Activated CD4-positive, alpha-beta T cell treated with anti-CD3 and anti-CD28 coated beads, Interleukin-2, amount 50 U/mL, for 48 hours (primary cell): ENCODE data around the gene LCN9.

Experiments
- DNase-seq, 2 experiments: peaks; one replicate each; pipeline ENCODE4 v3.0.0-alpha.2; 2020

The LCN9 gene

GRCh38 chr9:135673941-135674340 lies 10.8 kb downstream of the LCN9 start:
- no peak for DNase-seq

- no peak for DNase-seq
Measured at GRCh38 chr9:135674977-135675376, 11.9 kb downstream of the LCN9 start.

GRCh38 chr9:135676891-135677290 lies 13.8 kb downstream of the LCN9 start:
- no peak for DNase-seq

GRCh38 chr9:135677641-135678168 lies 14.6 kb downstream of the LCN9 start:
- no peak for DNase-seq

GRCh38 chr9:135678236-135679017 lies 15.3 kb downstream of the LCN9 start:
- DNase-seq = no peak

- DNase-seq = no peak
Measured at GRCh38 chr9:135680056-135680455, 16.9 kb downstream of the LCN9 start.

GRCh38 chr9:135681161-135681560 lies 18.1 kb downstream of the LCN9 start:
- no peak for DNase-seq

GRCh38 chr9:135683401-135684034 lies 20.4 kb downstream of the LCN9 start:
- DNase-seq = no peak

GRCh38 chr9:135684691-135685090 lies 21.6 kb downstream of the LCN9 start:
- DNase-seq = no peak

GRCh38 chr9:135687216-135687615 lies 24.1 kb downstream of the LCN9 start:
- DNase-seq = no peak

- DNase-seq = no peak
Measured at GRCh38 chr9:135689011-135689410, 25.9 kb downstream of the LCN9 start.

- no peak for DNase-seq
Measured at GRCh38 chr9:135690836-135691570, 27.9 kb downstream of the LCN9 start.

GRCh38 chr9:135692410-135692809 lies 29.3 kb downstream of the LCN9 start:
- DNase-seq = no peak

- DNase-seq = no peak
Measured at GRCh38 chr9:135693265-135693664, 30.2 kb downstream of the LCN9 start.

GRCh38 chr9:135693771-135694170 lies 30.7 kb downstream of the LCN9 start:
- DNase-seq = no peak

- DNase-seq = no peak
Measured at GRCh38 chr9:135694414-135694813, 31.3 kb downstream of the LCN9 start.

- DNase-seq = no peak
Measured at GRCh38 chr9:135695036-135695435, 31.9 kb downstream of the LCN9 start.

- no peak for DNase-seq
Measured at GRCh38 chr9:135695642-135696041, 32.5 kb downstream of the LCN9 start.

- no peak for DNase-seq
Measured at GRCh38 chr9:135696446-135696845, 33.3 kb downstream of the LCN9 start.

GRCh38 chr9:135697226-135697625 lies 34.1 kb downstream of the LCN9 start:
- DNase-seq = no peak

GRCh38 chr9:135698236-135698635 lies 35.1 kb downstream of the LCN9 start:
- no peak for DNase-seq

- DNase-seq = no peak
Measured at GRCh38 chr9:135698767-135699166, 35.7 kb downstream of the LCN9 start.

- no peak for DNase-seq
Measured at GRCh38 chr9:135699440-135699839, 36.3 kb downstream of the LCN9 start, which contains the start of gene SOHLH1. Gene SOHLH1 (minus strand): TSS chr9:135699481. CDS start chr9:135699467, 14 bp downstream.

- DNase-seq = no peak
Measured at GRCh38 chr9:135700525-135700924, 37.4 kb downstream of the LCN9 start.
